Measurements from ENCODE around the gene ERGIC1.

The ERGIC1 gene

GRCh38 chr5:172926008-172926523 lies 92.0 kb downstream of the ERGIC1 start:
- no peak for DNase-seq

GRCh38 chr5:172926796-172927195 lies 92.7 kb downstream of the ERGIC1 start:
- DNase-seq: no peak

- DNase-seq: no peak
These were observed 95.4 kb downstream of the ERGIC1 start for GRCh38 chr5:172929371-172929838.

GRCh38 chr5:172931001-172931536 lies 97.0 kb downstream of the ERGIC1 start:
- no peak for DNase-seq

GRCh38 chr5:172932313-172933017 lies 98.4 kb downstream of the ERGIC1 start:
- DNase-seq: peak; percentile 51

- DNase-seq: no peak
These were observed 99.2 kb downstream of the ERGIC1 start for GRCh38 chr5:172933238-172933637.

GRCh38 chr5:172935096-172935495 lies 101.0 kb downstream of the ERGIC1 start:
- DNase-seq: no peak

GRCh38 chr5:172936401-172936800 lies 102.3 kb downstream of the ERGIC1 start:
- DNase-seq: no peak

- peak; percentile 16 for DNase-seq
These were observed 105.0 kb downstream of the ERGIC1 start for GRCh38 chr5:172939071-172939470.

GRCh38 chr5:172939611-172940267 lies 105.7 kb downstream of the ERGIC1 start:
- DNase-seq: no peak

GRCh38 chr5:172940268-172941066 lies 106.4 kb downstream of the ERGIC1 start:
- no peak for DNase-seq

- DNase-seq: no peak
These were observed 107.0 kb downstream of the ERGIC1 start for GRCh38 chr5:172941067-172941516.

- no peak for DNase-seq
These were observed 108.5 kb downstream of the ERGIC1 start for GRCh38 chr5:172942556-172942955.

- DNase-seq: no peak
These were observed 109.3 kb downstream of the ERGIC1 start for GRCh38 chr5:172943283-172943841.

- no peak for DNase-seq
These were observed 109.9 kb downstream of the ERGIC1 start for GRCh38 chr5:172943906-172944305.

GRCh38 chr5:172944741-172945140 lies 110.7 kb downstream of the ERGIC1 start:
- DNase-seq: no peak

- no peak for DNase-seq
These were observed 111.1 kb downstream of the ERGIC1 start for GRCh38 chr5:172945151-172945550.

GRCh38 chr5:172946146-172946545 lies 112.1 kb downstream of the ERGIC1 start:
- DNase-seq: no peak

GRCh38 chr5:172949426-172949825 lies 115.4 kb downstream of the ERGIC1 start:
- DNase-seq: no peak

- no peak for DNase-seq
These were observed 116.3 kb downstream of the ERGIC1 start for GRCh38 chr5:172950176-172950965.

GRCh38 chr5:172951371-172952033 lies 117.5 kb downstream of the ERGIC1 start:
- no peak for DNase-seq

Measured in COR-L47 (cell line).